ENCODE data around the gene CD300E.

Gene CD300E

DNA sequence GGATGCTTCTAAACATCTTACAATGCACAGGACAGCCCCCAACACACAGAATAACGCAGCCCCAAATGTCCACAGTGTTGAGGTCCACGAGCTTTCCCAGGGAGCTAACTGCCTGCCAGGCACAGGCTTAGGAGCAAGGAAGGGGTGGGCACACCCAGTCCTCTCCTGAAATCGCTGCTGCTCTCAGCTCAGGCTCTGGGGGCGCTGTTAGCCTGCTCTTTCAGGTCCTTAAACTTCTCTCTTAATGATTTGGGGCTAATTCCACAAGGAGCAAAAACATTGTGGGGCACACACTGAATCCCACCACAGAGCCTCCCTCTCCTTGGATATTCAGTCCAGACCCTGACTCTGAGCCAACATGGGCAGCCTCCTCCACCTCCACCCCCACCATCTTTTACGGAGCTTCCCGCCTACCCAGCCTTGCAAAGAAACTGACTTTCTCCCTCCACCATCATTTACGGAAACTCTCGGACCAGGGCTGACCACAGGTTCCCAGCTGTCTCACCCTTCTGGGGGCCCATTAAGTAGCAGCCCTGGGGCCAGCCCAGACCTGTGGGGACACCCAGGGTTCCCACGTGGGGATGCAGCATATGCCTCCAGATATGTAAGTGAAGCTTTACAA, 57.3 kb downstream of the CD300E start:
- DNase-seq (ENCODE audit: low read depth), result no peak

DNA sequence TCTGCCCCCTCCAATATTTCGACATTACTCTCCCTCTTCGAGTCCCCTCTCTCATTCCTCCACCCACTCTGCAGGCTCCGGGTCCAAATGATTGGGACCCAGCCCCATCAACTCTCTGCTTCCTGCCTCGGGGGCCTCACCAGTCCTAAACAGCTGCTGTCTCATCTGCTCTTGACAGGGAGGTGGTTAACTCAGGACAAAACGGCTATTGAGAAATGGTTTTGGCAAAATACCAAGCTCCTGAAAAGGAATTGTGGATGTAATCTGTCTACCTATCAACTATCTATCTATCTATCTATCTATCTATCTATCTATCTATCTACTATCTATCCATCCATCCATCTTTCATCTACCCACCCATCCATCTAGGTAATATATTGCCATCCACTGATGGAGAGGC, 58.4 kb downstream of the CD300E start:
- DNase-seq (ENCODE audit: low read depth), result no peak

DNA sequence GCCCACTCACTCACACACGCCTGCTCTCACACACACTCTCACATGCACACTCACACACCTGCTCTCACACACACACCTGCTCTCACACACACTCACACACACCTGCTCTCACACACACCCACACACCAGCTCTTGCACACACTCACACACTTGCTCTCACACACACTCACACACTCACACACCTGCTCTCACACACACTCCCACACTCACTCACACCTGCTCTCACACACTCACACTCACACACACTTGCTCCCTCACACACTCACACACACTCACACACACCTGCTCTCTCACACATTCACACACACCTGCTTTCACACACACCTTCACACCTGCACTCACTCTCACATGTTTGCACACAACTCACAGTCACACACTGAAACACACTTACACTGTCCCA, 60.2 kb downstream of the CD300E start:
- no peak for DNase-seq (ENCODE audit: low read depth)

DNA sequence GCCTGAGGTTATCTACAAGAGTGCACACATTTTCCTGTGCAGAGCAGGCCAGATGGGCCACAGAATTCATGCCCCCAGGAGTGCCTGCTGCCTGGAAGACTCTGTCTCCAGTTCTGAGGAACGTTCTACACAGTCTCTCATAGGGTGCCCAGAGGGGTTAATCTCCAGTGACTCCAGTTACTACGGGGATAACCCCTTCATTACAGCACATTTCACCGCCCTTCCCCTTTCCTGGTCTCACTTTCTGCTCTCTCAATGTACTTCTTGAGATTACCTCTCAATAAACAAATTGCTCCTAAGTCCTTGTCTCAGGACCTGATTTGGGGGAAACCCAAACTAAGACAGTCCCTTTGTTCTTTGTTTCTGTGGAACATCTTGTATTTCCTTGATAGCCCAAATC, 62.0 kb downstream of the CD300E start:
- DNase-seq (ENCODE audit: low read depth), result no peak
